Bronchial epithelial cell (primary cell): ENCODE results near the gene FMNL3. TPM values are rescaled to one million over a fixed set of nuclear protein-coding genes. Genes with fewer than 3 reads are reported as not detected.

Source experiments
- DNase-seq: peaks from one replicate; pipeline ENCODE4 v3.0.0-alpha.2; 2010; ENCODE audit warnings: low read depth
- FAIRE-seq: peaks from 2 replicates; lab custom pipeline; 2011; peaks lifted over from hg19 to GRCh38; lab: Jason Lieb, UNC
- H3K27me3 ChIP-seq: 2 replicates; pipeline ENCODE4 v1.5.1; 2011; ENCODE audit warnings: low read length; ENCODE audit not compliant: control insufficient read depth, insufficient read depth
- H3K36me3 ChIP-seq: 2 replicates; pipeline ENCODE4 v1.5.1; 2011; ENCODE audit warnings: low read length; ENCODE audit not compliant: control insufficient read depth, insufficient read depth
- H3K4me3 ChIP-seq: 2 replicates; pipeline ENCODE4 v1.5.1; 2011; ENCODE audit warnings: mild to moderate bottlenecking, low read depth, low read length, control low read depth
- total RNA-seq: library from RNA; depleted of rRNA; stranded (reverse); fragments of >200 nt; gene quantifications from 2 replicates; pipeline ENCODE4 v1.2.1, GENCODE V29; 2014
- TF ChIP-seq, protein P1 (sequence below): IDR thresholded peaks from 2 replicates; pipeline ENCODE4 v1.5.1; 2011; ENCODE audit warnings: mild to moderate bottlenecking, moderate library complexity, low read length, control low read depth, inconsistent platforms; ENCODE audit not compliant: insufficient read depth, severe bottlenecking

Gene FMNL3
- total RNA-seq, 1 donor from 2014 or later = 2.6 TPM

DNA sequence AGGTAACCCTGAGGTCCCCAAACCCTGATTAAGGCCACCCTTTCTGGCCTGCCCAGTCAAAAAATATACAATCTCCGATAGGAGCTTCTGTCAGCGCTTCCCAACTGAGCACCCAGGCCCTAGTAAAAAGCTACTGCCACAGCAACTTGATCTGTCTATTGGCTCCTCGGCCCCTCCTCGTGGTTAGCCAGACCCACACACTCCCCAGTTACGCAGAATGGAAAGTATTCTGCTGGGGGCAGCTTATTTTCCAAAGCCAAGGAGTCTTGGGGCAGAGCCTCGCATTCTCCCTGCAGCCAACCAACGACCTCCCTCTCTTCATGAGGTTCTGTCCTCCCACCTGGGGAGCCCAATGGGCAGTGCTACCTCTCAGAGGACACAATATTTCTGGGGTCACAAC, 32.1 kb downstream of the FMNL3 start:
- H3K27me3 ChIP-seq = no peaks in the 10 kb centered on the region
- no peak overlapping the region for H3K4me3 ChIP-seq
- DNase-seq = no peak
- no peak for FAIRE-seq
- no peaks in the 10 kb centered on the region for H3K36me3 ChIP-seq
- TF ChIP-seq, protein P1, sequence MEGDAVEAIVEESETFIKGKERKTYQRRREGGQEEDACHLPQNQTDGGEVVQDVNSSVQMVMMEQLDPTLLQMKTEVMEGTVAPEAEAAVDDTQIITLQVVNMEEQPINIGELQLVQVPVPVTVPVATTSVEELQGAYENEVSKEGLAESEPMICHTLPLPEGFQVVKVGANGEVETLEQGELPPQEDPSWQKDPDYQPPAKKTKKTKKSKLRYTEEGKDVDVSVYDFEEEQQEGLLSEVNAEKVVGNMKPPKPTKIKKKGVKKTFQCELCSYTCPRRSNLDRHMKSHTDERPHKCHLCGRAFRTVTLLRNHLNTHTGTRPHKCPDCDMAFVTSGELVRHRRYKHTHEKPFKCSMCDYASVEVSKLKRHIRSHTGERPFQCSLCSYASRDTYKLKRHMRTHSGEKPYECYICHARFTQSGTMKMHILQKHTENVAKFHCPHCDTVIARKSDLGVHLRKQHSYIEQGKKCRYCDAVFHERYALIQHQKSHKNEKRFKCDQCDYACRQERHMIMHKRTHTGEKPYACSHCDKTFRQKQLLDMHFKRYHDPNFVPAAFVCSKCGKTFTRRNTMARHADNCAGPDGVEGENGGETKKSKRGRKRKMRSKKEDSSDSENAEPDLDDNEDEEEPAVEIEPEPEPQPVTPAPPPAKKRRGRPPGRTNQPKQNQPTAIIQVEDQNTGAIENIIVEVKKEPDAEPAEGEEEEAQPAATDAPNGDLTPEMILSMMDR = no peak

DNA sequence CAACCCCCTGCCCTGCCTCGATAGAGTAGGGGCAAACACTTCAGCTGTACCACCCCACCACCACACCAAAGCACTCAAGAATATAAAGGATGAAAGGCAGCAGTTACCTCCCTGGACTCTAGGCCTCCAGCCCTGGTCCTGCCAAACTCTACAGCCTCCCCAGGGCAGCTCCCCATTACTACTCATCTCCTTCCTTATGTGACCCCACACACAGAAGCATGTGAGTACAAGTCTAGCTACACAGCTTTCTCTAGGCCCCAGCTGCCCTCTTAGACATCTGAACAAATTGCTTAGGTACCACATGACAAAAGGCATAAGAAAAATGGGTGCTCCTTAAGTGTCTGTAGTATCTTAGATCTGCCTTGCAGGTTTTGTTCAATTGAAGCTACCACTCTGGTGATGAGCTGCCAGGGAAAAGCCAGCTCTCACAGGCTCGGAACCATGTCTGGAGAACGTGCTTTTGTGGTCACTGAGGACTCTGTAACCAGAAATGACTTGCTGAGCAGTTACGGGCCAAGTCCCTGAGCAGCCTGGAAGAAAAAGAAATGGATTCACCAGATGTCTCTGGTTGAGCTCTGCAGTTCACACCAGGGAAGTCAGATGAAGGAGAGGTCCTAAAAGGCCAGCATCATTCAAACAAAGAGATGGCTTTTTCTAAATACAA, 32.8 kb downstream of the FMNL3 start:
- Histone ChIP-seq H3K27me3 (no peaks in the 10 kb centered on the region), H3K4me3 (no peak overlapping the region), H3K36me3 (no peaks in the 10 kb centered on the region)
- FAIRE-seq = no peak
- peak; percentile 12 for DNase-seq
- TF ChIP-seq, protein P1 = no peak

DNA sequence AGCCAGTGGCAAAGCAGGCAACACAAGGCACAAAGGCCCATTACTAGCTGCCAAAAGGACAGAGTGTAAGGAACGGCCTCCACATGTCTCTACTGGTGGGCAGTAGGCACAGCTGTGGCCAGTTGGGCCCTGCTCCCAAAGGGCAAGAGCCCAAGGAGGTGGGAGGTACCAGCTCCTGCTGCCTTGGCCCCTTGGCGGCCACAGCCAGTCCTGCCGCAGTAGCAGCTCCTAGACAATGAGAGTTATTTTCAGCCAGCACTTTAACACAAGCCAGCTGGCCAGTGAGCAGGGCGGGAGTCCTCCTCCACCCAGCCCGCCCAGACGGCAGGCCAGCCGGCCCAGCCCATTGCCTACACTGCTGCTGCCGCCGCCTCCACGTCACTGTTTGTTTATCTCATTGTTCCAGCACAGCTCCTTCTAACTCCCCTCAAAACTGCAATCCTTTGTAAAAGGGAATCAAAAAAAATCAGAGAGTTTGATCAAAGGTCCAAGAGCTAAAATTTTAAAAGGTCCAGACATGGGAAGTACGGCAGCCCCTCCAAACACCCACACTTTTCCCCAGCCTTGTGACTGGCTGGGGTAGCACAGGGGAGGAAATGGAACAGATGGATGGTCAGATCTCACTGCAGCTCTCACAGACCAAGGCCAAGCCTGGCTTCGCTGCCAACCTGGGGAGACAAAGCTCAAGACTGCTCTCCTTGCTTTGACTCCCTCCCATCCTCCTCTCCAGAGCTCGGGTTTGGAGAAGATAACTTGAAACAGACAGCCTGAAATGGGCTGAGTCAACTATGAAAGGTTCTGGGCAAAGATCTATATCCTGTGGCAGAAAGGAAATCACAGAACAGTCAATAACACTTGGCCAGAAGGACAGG, 33.5 kb downstream of the FMNL3 start:
- peak; percentile 47 for DNase-seq
- Histone ChIP-seq H3K4me3 (no peak overlapping the region), H3K36me3 (no peaks in the 10 kb centered on the region), H3K27me3 (no peaks in the 10 kb centered on the region)
- TF ChIP-seq, protein P1 = no peak
- FAIRE-seq = no peak

DNA sequence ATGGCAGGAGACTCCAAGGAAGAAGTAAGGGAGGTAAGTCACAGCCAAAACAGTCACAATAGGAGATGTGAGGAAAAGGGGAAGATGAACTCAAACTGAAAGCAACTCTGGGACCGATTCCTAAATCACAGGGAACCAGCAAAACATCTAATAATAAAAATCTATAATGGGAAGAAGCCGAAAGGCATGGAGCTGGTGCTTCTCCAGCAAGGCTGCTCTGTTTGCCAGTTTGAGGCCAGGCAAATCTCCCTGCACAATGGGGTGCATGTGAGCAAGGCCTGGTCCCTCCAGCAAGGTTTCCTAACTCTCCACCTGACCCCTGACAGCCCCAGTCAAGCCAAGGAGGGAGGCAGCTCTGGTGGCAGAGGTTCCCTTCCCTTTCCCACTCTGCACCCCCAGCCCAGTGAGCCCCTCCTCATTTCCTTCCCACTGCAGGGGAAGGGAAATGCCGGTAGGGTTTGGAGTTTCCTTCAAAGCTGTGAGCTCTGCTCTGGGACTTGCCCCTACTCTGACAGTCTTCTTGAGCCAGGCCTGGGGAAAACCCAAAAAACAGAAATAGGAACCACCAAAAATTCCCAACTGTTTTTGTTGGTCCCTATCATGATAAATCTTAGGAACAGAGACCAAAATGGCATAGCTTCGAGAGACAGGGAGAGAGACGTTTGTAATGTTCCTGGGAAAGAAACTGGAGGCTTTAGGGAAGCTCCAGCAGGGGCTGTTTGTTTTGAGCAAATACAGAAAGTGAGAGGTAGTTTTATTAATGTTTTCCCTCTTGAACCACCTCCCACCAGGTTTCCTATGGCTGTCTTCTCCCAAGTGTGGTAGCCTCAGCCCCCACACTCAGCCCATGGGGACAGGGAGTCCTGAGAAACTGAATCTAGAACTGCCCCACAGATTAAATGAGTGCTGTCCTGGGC, 34.6 kb downstream of the FMNL3 start:
- Histone ChIP-seq H3K36me3 (no peaks in the 10 kb centered on the region), H3K27me3 (no peaks in the 10 kb centered on the region), H3K4me3 (no peak overlapping the region)
- TF ChIP-seq, protein P1 = no peak
- DNase-seq = no peak
- FAIRE-seq = no peak

DNA sequence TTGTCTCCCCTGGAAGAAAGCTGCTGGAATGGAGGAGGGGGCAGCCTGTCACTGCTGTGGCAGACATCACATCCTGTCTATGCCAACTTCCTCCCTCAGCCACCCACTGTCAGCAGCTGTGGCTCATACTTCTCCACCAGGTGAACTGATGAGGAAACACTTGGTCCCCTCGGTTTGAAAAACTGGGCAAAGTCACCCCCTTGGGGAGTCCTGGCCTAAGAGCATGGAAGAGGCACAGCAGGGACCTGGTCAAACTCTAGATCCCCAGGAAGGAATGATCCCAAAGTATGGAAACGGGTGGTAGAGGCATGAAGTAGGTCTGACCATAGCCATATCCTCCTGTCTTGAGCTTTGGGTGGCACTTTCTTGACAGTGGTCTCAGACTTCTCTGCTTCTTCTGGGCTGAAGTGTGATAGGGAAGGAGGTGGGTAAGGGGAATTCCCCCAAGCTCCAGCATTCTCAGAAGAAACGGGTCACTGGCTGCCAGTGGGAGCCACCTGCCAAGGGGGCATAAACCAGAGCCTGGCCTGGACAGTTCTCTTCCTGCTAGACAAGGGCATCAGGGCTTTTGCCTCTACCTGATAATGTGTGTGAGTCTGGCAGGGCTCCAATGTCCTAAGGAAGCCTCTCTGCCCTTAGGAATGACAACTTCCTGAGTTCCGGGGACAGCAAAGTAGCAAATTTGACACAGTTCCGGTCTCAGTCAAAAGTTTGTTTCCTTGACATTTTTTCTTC, 36.0 kb downstream of the FMNL3 start:
- no peak for FAIRE-seq
- peak; percentile 8 for DNase-seq
- TF ChIP-seq, protein P1 = no peak

More for the DNA sequence above, 36.0 kb downstream of the FMNL3 start:
- H3K36me3 ChIP-seq = no peaks in the 10 kb centered on the region
- no peak overlapping the region for H3K4me3 ChIP-seq
- H3K27me3 ChIP-seq = no peaks in the 10 kb centered on the region
